Measurements from ENCODE around the gene GK2.

The GK2 gene

GRCh38 chr4:79385641-79386040, 22.4 kb downstream of the GK2 start:
- DNase-seq (ENCODE audit: low read depth in 2 of 2): no peak

GRCh38 chr4:79381161-79381560, 26.9 kb downstream of the GK2 start:
- no peak for DNase-seq (ENCODE audit: low read depth in 2 of 2)

DNA sequence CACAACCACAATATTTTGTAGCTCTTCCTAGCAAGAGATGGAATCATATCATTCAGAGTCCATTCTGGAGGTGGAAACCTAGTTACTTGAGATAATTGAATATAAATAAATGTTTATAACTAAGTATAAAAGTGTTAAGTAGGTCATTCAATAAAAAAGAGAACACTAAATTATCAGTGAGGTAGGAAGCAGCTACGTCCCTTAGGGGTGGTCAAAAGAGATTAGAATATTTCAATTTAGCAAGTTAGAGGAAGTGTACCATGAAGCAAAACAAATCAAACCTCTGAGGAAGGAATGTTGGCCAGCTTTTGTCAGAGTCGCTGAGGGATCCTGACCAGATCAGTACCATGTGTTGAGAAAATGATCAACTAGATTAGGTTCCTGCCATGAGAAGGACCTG, 38.0 kb downstream of the GK2 start:
- no peak for DNase-seq (ENCODE audit: low read depth in 2 of 2)

- DNase-seq (ENCODE audit: low read depth in 2 of 2): no peak
Observed at GRCh38 chr4:79367096-79367495, 40.9 kb downstream of the GK2 start.

GRCh38 chr4:79366422-79366821, 41.6 kb downstream of the GK2 start:
- DNase-seq (ENCODE audit: low read depth in 2 of 2): no peak

DNA sequence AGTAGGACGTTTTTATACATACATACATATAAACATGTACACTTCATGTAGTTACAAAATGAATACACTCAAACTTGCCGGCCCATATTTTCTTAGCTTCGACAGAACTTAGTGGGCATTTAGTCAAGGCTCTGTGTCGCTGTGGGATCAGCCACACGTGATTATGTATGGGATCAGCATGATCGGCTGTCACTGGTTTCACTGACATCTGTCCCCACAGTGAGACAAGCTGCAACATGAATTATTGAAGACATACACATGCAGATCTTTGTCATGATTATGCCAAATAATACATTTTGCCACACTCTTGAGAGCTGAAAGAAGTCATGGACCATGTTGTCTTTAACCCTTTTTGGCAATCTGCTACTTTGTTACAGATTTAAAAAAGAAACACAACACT, 44.0 kb downstream of the GK2 start:
- DNase-seq (ENCODE audit: low read depth in 2 of 2): no peak

- DNase-seq (ENCODE audit: low read depth in 2 of 2): no peak
Observed at GRCh38 chr4:79362626-79363025, 45.4 kb downstream of the GK2 start.

DNA sequence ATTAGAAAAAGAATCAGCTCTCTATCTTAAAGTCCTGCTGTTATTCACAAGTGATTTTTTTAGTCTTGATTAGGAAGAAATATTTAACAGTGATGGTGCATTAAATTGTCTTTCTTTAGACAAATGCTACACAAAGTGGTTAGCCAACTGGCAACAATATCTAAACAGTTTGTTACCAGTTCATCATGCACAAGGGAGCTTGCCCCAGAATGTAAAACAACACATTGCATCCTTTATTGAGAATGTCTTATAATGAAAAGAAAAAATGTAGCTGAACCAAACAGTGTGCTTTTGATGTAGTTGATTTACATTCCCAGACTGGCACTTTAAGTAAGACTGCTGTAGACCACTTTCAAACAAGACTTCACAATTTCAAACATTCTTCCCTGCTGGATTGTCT, 48.0 kb downstream of the GK2 start:
- DNase-seq (ENCODE audit: low read depth in 2 of 2): no peak

DNA sequence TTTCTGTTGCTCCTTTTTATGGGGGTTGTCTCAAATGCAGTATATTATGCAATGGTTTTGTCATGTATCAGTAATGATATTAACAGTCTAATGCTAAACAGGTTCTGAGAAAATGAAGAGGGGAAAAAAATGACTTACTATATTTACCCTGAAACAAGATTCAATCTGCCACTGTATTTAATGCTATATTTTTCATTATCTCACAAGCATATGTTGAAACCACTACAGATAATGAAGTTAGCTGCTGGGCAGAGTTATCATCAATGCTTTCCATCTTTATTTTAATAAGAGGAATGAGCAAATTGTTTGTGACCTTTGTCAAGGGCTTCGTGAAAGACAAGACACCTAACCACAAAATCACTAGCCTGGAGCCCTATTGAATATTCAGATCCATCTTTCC, 49.6 kb downstream of the GK2 start:
- no peak for DNase-seq (ENCODE audit: low read depth in 2 of 2)

- no peak for DNase-seq (ENCODE audit: low read depth in 2 of 2)
Observed at GRCh38 chr4:79357365-79357764, 50.7 kb downstream of the GK2 start.

All from stimulated activated CD8-positive, alpha-beta memory T cell treated with anti-CD3 and anti-CD28 coated beads, Interleukin-15, amount 100 ng/mL, for 4 hours (primary cell).